IMR-90 (cell line): Measurements from ENCODE around the gene CWC27. TPM values are rescaled to one million over a fixed set of nuclear protein-coding genes. Genes with fewer than 3 reads are reported as not detected.

ENCODE experiments used
- ATAC-seq: fragments of 200-7000 bp; cut with Tn5 transposase; 2 replicates; pipeline ENCODE4 v1.9.1; 2020; ENCODE audit warnings: low read depth, mild to moderate bottlenecking, moderate library complexity
- BruUV-seq: library from RNA; stranded (reverse); fragments of 400-500 nt; replicated peaks from 2 replicates; lab custom pipeline; 2021; lab: Mats Ljungman, UMichigan
- CTCF ChIA-PET: fragments of 300-600 bp; formaldehyde crosslinking; extraction: SDS; loops from one replicate; lab custom pipeline; 2021; ENCODE audit warnings: antibody characterized with exemption; lab: Yijun Ruan, JAX
- POLR2A ChIA-PET: fragments of 300-600 bp; sonication (Branson Sonifier 250); formaldehyde crosslinking; loops from one replicate; lab custom pipeline; 2022; ENCODE audit warnings: antibody characterized with exemption; ENCODE audit not compliant: unreplicated experiment; lab: Charles Lee
- DNase-seq: peaks from one replicate; pipeline ENCODE4 v3.0.0; 2013
- H2AFZ ChIP-seq: replicated peaks from 2 replicates; pipeline ENCODE3; 2013; ENCODE audit warnings: low read length, mild to moderate bottlenecking; ENCODE audit not compliant: poor library complexity
- H2AK5ac ChIP-seq: 2 replicates; pipeline ENCODE4 v1.6.1; 2013; ENCODE audit warnings: low read depth, low read length, inconsistent platforms
- H2AK9ac ChIP-seq: replicated peaks from 2 replicates; pipeline ENCODE3; 2013; ENCODE audit warnings: mild to moderate bottlenecking, low read depth, low read length, moderate library complexity; ENCODE audit not compliant: poor library complexity
- H2BK120ac ChIP-seq: 2 replicates; pipeline ENCODE4 v1.6.1; 2013; ENCODE audit warnings: low read depth, low read length, inconsistent platforms
- H2BK15ac ChIP-seq: 3 replicates; pipeline ENCODE4 v1.6.1; 2013; ENCODE audit warnings: low read depth, low read length, inconsistent platforms
- H2BK20ac ChIP-seq: 2 replicates; pipeline ENCODE4 v1.6.1; 2013; ENCODE audit warnings: low read depth, mild to moderate bottlenecking, inconsistent platforms, low read length, moderate library complexity
- H2BK5ac ChIP-seq: 2 replicates; pipeline ENCODE4 v1.6.1; 2013; ENCODE audit warnings: mild to moderate bottlenecking, low read depth, low read length, inconsistent platforms; ENCODE audit not compliant: poor library complexity, severe bottlenecking
- H3K14ac ChIP-seq: replicated peaks from 2 replicates; pipeline ENCODE4 v1.6.1; 2013; ENCODE audit warnings: low read depth, low read length, inconsistent platforms
- H3K18ac ChIP-seq: 2 replicates; pipeline ENCODE4 v1.6.1; 2013; ENCODE audit warnings: low read depth, low read length, control low read depth
- H3K23ac ChIP-seq: 2 replicates; pipeline ENCODE4 v1.6.1; 2013; ENCODE audit warnings: low read depth, low read length, inconsistent platforms
- H3K27ac ChIP-seq: 2 replicates; pipeline ENCODE4 v1.5.1; 2013; ENCODE audit warnings: mild to moderate bottlenecking, control low read depth, low read length; ENCODE audit not compliant: insufficient read depth
- H3K27me3 ChIP-seq: 2 replicates; pipeline ENCODE4 v1.6.1; 2013; ENCODE audit warnings: low read length; ENCODE audit not compliant: control insufficient read depth, insufficient read depth
- H3K36me3 ChIP-seq: 2 replicates; pipeline ENCODE4 v1.6.1; 2013; ENCODE audit warnings: low read length, mixed read lengths; ENCODE audit not compliant: control insufficient read depth, insufficient read depth
- H3K4ac ChIP-seq: 2 replicates; pipeline ENCODE4 v1.6.1; 2013; ENCODE audit warnings: low read depth, low read length, inconsistent platforms
- H3K4me1 ChIP-seq: 2 replicates; pipeline ENCODE4 v1.6.1; 2013; ENCODE audit warnings: low read length, mixed read lengths; ENCODE audit not compliant: control insufficient read depth, insufficient read depth
- H3K4me2 ChIP-seq: 2 replicates; pipeline ENCODE4 v1.6.1; 2013; ENCODE audit warnings: low read depth, mild to moderate bottlenecking, control low read depth, low read length, moderate library complexity
- H3K4me3 ChIP-seq: 2 replicates; pipeline ENCODE4 v1.5.1; 2013; ENCODE audit warnings: low read depth, mild to moderate bottlenecking, control low read depth, low read length, moderate library complexity; ENCODE audit not compliant: insufficient read depth
- H3K56ac ChIP-seq: 2 replicates; pipeline ENCODE4 v1.6.1; 2013; ENCODE audit warnings: low read length, inconsistent platforms; ENCODE audit not compliant: insufficient read depth; ENCODE audit errors: extremely low read depth
- H3K79me1 ChIP-seq, 2 experiments: 2 replicates each; pipeline ENCODE4 v1.6.1; 2013; ENCODE audit warnings: low read length in 2 of 2, inconsistent platforms in 1 of 2, low read depth in 1 of 2
- H3K9ac ChIP-seq: 2 replicates; pipeline ENCODE4 v1.6.1; 2013; ENCODE audit warnings: low read depth, low read length, control low read depth
- H3K9me1 ChIP-seq: 2 replicates; pipeline ENCODE4 v1.6.1; 2013; ENCODE audit warnings: low read length, inconsistent platforms; ENCODE audit not compliant: insufficient read depth
- H3K9me3 ChIP-seq: 2 replicates; pipeline ENCODE4 v1.6.1; 2013; ENCODE audit warnings: low read length; ENCODE audit not compliant: control insufficient read depth, insufficient read depth
- H4K20me1 ChIP-seq: 2 replicates; pipeline ENCODE4 v1.6.1; 2013; ENCODE audit warnings: low read length, inconsistent platforms; ENCODE audit not compliant: insufficient read depth
- H4K5ac ChIP-seq: 2 replicates; pipeline ENCODE4 v1.6.1; 2013; ENCODE audit warnings: mild to moderate bottlenecking, low read depth, low read length, control low read depth
- H4K8ac ChIP-seq, 2 experiments: 2 replicates each; pipeline ENCODE4 v1.6.1; 2013; ENCODE audit warnings: low read depth in 2 of 2, low read length in 2 of 2, control low read depth in 1 of 2, inconsistent platforms in 1 of 2
- H4K91ac ChIP-seq: 2 replicates; pipeline ENCODE4 v1.6.1; 2013; ENCODE audit warnings: low read depth, low read length, inconsistent platforms; ENCODE audit not compliant: insufficient read depth
- CEBPB ChIP-seq: IDR thresholded peaks from 2 replicates; pipeline ENCODE4 v1.6.1; 2012; ENCODE audit warnings: low read depth, low read length, improper control_type of control experiment
- RCOR1 ChIP-seq: IDR thresholded peaks from 2 replicates; pipeline ENCODE4 v1.6.1; 2012; ENCODE audit warnings: mild to moderate bottlenecking, low read length, improper control_type of control experiment; ENCODE audit not compliant: insufficient replicate concordance
- dilution Hi-C: fragments of 300-500 bp; cut with HindIII; formaldehyde crosslinking; loops from one replicate; pipeline ENCODE4 v1.14.3; 2018; ENCODE audit warnings: low sequenced_read_pairs; ENCODE audit not compliant: unreplicated experiment
- in situ Hi-C: fragments of 300-500 bp; cut with MboI; formaldehyde crosslinking; loops from 3 replicates; pipeline ENCODE4 v1.14.3; 2019; ENCODE audit warnings: low sequenced_read_pairs, inconsistent platforms, mixed read lengths
- intact Hi-C: fragments of 100-400 bp; cut with micrococcal nuclease; formaldehyde crosslinking; loops from 2 replicates; pipeline ENCODE4 v1.10.0; 2022
- polyA plus RNA-seq, 3 experiments: library from polyadenylated mRNA; depleted of rRNA; stranded (reverse); fragments of >200 nt; gene quantifications; 2 replicates each; pipeline ENCODE4 v1.2.3, GENCODE V29; 2012; ENCODE audit warnings: low replicate concordance in 1 of 3
- total RNA-seq: library from RNA; depleted of rRNA; stranded (reverse); fragments of >200 nt; gene quantifications from 2 replicates; pipeline ENCODE4 v1.2.3, GENCODE V29; 2012

The CWC27 gene
- total and polyA plus RNA-seq, 2 of the 4 experiments (the other 2 are of a cell fraction) = 13.3 to 17.1 TPM

DNA sequence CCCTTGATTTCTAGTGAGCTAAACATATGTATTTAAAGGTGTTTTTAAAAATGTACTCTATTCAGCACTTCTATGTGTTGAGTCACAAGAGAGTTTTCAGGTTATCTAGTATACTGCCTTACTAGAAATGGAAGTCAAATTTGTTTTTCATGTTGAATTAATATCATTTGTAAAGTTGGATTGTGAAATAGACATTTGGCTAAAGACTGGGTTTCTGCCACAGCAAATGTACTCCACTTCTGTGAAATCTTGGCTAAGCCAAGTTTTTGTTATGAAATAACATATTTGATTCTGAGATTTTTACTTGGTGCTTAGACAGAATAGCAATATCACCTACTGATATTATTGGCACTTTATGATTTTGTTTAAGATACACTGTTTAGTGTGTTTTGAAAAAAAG is 106.0 kb downstream of the CWC27 start:
- DNase-seq (no peak), ATAC-seq (no peak)
- Histone ChIP-seq H3K56ac (no peak overlapping the region), H2BK20ac (no peak overlapping the region), H3K79me1 (no peaks in the 10 kb centered on the region), H2BK15ac (no peak overlapping the region), H3K4me2 (no peak overlapping the region), H2AK9ac (no peak overlapping the region), H3K27ac (no peak overlapping the region), H4K8ac (no peak overlapping the region), H3K9ac (no peak overlapping the region), H3K9me1 (no peaks in the 10 kb centered on the region), H3K4me3 (no peak overlapping the region), H3K4ac (no peak overlapping the region), H3K4me1 (peaks cover 1% of the 10 kb centered on the region), H2AK5ac (no peak overlapping the region), H3K27me3 (no peaks in the 10 kb centered on the region), H2BK5ac (no peak overlapping the region), H3K18ac (no peak overlapping the region), H3K23ac (no peak overlapping the region), H3K14ac (no peak overlapping the region), H3K36me3 (no peaks in the 10 kb centered on the region), H4K5ac (no peak overlapping the region), H4K91ac (no peak overlapping the region), H2BK120ac (no peak overlapping the region), H4K20me1 (no peaks in the 10 kb centered on the region), H3K9me3 (no peaks in the 10 kb centered on the region), H2AFZ (no peak overlapping the region)
- dilution Hi-C loops = no loop called here
- in situ Hi-C loops = no loop called here
- no TSS peak for BruUV-seq
- peak; percentile 27; the same call in 1 of the 2 replicates for TF ChIP-seq CEBPB
- no peak for TF ChIP-seq RCOR1
- ChIA-PET POLR2A (no interaction called here), CTCF (interaction anchor here (0.6 kb wide), 1 partner anchor 330 kb away, joined by 3 read pairs; no protein-coding TSS in a partner anchor)
- intact Hi-C loops = loop anchor here (10.0 kb wide), 1 partner anchor 50 kb away; no protein-coding TSS in a partner anchor
